Testis (tissue), 2 donors: ENCODE data around the gene SLC25A21.

Experiments
- CTCF ChIP-seq, 3 experiments: fragments of 450-650 bp in 2 of 3; fragments of 200-600 bp in 1 of 3; sonication (generic) in 1 of 3; IDR thresholded peaks; one replicate each; pipeline ENCODE4 v1.5.1; 2016 to 2019; ENCODE audit warnings: antibody characterized with exemption in 3 of 3, mild to moderate bottlenecking in 2 of 3, moderate library complexity in 1 of 3
- POLR2A ChIP-seq: fragments of 450-650 bp; IDR thresholded peaks from one replicate; pipeline ENCODE4 v1.6.1; 2017; ENCODE audit warnings: antibody characterized with exemption, mild to moderate bottlenecking, moderate library complexity

- TF ChIP-seq POLR2A (no peak), CTCF (IDR thresholded peaks at IDR 0.05) (no peak)
Measured at GRCh38 chr14:36986407-36986806, 186.0 kb downstream of the SLC25A21 start.
